Activated CD4-positive, alpha-beta T cell treated with anti-CD3 and anti-CD28 coated beads, Interleukin-2, amount 50 U/mL, for 1 hour (primary cell): ENCODE data around the gene C16orf46.

ENCODE experiments used
- DNase-seq: peaks from one replicate; pipeline ENCODE4 v3.0.0-alpha.2; 2020

C16orf46 gene

DNA sequence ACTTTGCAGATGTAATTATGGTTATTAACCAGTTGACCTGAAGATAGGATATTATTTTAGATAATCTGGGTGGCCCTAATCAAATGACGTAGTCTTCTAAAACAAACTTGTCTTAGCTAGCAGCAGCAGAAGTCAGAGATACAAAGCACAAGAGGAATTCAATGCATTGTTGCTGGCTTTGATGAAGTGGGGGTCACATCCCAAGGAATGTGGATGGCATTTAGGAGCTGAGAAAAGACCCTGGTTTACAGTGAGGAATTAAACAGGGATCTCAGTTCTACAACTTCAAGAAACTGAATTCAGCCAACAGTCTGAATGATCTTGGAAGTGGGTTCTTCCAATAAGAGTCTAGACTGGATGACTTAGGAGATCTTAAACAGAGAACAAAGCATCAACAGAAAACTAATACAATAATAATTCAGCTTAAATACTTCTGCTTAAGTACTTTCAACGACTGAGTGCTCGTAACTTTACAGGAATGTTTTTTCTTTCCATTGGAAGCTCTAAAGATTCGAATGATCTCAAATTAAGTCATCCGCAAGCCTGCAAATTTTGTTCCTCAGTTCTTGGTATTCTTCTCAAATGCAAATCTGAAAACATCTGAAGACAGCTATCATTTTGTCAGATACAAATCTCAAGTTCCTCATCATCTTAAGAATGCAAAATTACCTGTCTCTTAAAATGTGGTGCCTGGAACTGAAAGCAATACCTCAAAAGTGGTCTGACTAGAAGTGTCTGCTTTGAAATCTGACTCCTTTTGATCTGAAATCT, 3.3 kb downstream of the C16orf46 start:
- no peak for DNase-seq

DNA sequence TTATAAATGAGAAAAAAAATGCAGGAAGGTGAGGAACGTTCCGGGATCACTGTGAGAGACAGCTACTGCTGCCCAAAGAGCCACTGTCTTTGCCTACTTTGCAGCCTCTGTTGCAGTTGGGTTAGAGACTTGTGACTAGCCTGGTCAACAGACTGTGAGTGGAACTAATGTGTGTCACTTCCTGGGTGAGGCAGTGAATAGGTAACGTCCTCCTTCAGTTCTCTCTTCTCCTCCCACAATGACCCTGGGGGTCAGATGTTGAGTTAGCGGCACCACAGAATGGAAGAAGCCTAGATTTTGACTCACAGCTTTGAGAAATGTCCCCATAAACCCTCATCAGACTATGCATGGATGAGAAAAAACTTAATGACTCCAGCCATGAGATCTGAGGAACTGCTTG, 5.2 kb downstream of the C16orf46 start:
- DNase-seq, result no peak

DNA sequence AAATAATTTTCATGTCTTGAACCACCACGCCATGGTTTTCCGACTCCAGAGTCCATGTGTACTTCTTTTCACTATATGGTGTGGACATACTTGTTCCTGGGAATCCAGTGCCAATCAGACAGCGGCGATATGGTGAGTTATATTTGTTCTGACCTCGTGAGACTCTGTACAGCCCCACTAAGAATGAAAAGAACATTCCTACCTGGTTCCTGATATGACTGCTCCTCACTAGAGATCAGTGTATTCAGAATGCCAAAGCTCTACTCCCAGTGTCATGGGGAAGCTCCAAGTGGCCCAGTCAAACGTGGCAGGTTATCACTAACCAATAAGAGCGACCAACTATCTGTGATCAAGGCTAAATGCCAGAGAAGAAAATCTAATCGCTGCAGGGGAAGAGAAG, 6.1 kb downstream of the C16orf46 start:
- no peak for DNase-seq

DNA sequence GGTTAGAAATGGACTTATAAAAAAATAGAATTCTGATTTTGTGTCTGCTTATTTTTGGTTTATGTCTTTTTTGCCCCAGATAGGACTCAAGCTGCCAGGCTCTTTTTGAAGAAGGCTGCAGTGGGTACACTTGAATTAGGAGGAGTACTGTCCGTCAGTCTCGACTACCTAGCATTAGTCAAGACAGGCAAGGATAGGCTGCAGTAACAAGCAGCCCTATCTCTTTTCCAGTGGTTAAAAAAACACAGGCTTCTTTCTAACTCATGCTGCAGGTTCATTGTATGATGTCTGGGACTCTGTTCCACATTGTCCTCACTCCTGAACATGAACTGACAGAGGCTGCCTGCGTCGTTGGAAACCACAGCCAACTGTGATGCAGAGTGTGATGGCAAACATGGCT, 8.0 kb downstream of the C16orf46 start:
- no peak for DNase-seq

DNA sequence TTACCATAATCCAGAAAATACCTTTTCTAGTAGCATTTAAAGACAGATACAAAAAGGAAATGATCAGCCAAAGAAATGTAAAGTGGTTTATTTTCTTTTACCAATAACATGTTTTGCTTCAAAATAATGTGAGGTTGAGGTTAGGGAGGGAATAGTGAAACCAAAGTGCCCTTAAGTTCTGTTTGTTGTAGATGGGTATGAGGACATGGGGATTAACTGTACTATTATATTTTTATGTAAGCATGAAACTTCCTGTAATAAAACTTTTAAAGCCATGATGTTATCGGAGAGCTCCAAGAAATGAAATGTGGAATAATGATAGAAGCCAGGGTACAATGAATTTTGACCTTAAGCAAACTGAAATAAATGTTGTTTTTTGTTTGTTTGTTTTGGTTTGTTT, 9.9 kb downstream of the C16orf46 start:
- DNase-seq, result no peak

DNA sequence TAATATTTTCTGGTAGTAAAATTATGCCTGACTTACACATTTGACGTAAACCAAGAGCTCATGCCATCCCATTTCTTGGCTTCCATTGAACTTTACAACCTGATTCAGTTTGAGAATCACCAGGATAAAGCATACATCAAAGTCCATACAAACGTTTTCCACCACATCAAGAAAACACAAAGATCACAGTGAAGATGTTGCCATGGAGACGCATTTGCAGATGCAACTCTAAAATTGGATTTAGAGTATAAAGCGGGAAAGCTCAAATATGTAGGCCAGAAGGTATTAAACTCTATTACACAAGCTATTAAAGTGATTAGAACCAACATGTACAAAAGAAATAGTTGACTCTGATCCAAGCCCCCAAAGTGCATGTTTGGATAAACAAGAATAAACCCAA, 10.4 kb downstream of the C16orf46 start:
- DNase-seq, result no peak

DNA sequence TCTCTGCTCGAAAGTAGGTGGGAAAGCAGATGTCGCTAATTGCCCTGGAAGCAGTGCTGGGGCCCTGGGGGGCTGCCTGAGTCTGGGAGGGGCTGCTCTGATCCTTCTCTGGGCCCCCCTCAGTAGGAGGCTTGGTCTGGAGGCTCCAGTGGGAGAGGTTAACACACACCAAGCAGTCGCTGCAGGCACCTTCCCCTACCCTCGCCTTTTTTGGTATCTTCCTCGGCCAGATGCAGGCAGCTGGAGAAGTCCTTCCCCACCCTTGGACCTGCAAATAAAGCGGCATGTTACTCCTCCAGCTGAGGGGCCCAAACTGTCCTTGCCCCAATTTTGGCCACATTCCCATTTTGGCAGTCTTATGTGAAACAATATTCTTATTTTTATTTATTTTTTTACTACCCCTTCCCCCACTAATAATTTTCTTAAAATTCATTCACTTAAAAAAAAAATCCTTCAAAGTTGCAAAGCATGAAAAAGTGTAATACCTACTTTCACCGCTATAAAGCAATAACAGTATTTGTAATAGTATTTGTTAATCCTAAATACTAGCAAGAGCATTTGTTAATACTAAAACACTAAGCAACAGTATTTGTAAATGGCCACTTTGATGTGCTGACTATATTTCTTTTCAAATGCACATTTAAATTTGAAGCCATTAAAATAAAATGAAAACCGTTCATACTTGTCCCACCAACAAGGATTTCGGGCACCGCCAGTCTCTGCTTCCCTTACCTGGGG, 15.0 kb downstream of the C16orf46 start:
- DNase-seq, result no peak

DNA sequence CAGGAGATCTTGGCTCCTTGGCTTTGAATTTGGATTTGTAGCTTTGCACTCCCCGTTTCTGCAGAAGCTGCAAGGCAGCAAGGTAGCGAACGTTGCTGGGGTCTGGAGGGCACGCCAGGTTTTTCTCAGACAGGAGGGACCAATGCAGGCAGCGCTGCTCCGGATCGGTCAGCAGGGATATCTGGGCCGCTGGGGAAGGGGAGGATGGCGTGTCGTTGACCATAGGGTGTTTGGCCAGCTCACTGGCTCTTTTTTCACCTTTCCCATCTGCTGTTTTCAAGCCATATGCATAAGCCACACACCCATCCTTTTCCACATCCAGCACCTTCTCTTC, 15.8 kb downstream of the C16orf46 start:
- no peak for DNase-seq

DNA sequence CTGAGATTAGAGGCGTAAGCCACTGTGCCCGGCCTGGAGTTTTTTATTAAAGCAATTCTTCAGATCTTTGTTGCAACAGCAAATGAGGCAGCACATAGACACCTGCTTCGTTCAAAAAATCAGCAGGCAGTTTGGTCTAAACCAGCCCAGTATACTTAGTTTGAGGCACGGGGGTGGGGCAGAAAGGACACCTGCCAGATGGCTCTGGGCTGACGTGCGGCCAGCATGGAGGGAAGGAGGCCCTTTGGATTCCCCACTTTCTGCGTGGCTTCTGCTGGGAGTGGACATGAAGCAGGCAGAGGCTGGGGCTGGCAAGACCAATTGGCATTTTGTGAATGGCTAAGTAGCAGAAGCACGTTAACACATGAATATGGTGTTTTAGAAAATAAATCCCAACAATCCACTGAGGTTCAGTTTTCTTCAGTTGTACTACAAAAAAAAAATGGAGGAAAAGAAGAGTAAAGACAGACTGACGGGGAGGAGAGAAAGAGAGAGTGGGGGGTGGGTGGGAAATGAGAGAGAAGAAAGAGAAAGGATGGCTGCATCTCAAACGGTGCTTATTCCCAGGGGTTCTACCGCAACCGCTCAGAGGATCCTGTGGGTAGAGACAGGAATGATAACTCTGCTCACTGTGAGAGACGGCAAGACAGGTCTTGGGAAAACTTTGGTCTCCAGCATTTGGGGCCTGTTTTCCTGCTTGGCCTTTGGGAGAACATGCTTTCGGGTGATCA, 16.3 kb downstream of the C16orf46 start:
- no peak for DNase-seq

DNA sequence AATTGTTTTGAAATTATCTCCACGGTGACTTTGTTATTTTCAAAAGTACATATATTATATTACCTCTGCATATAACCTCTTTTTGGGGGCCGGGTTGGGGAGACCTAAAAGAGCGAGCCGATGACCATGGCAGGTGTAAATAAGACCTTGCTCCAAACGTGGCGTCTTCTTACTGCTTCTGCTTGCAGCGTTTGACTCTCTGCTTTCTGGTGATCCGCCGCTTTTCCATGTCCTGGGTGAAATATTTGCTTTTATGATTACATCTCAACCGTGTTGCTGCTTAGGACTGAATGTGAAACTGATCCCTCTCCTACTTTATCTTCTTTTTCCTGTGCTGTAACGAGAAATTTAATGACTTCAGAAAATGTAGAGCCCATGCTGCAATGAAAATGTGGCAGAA, 23.3 kb downstream of the C16orf46 start:
- no peak for DNase-seq

DNA sequence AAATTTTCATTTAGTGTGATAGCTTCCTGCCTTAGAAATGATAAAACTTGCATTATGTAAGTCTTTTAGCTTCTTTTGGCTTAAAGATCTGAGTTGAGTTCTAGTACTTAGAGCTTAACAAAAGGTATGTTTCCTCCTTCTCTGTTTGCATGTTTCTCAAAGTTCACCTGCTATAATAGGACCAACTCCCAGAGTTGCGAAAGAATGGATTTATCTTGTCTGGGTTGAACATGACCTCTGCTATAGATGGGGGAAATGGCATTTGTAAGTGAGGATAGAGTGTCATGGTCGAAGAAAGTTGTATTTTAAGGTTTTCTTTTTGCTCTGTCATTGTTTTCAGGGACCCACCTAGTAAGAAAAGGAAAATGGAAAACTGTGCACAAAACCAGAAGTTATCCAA, 34.2 kb downstream of the C16orf46 start:
- DNase-seq, result no peak

DNA sequence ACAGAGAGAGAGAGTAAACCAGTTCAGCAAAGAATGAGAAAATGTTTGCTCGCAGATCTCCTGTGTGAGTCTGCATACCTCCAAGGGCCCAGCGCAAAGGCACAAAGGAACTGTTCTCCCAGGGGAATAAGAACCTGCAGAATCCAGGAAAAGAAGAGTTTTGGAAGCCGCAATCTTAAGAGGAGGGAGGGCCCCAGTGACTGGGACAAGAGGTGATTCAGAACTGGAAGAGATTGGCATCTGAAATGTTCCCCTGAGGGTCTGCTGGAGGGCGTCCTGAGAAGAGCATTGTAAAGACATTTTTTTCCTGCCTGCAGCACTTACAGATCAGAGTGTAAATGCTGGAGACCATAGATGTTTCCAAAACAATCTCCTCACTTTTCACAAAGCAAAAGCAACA, 35.3 kb downstream of the C16orf46 start:
- no peak for DNase-seq

DNA sequence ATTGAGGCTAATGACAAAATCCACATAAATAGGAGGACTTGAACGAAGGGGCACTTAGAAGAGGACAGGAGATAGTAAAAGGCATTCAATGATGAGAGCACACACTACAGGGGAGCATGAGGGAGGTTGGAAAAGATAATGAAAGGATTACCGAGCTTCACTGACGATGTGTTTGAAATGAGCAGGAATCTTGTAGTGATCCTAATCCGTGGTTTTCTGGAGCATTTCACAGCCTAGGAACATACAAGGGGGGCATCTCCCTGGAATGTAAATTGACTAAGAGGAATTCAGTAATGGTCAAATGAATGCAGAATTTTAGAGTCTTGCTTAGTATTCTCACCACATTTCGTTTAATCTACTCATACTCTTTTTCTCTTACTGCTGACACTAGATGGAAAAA, 36.2 kb downstream of the C16orf46 start:
- DNase-seq, result no peak

DNA sequence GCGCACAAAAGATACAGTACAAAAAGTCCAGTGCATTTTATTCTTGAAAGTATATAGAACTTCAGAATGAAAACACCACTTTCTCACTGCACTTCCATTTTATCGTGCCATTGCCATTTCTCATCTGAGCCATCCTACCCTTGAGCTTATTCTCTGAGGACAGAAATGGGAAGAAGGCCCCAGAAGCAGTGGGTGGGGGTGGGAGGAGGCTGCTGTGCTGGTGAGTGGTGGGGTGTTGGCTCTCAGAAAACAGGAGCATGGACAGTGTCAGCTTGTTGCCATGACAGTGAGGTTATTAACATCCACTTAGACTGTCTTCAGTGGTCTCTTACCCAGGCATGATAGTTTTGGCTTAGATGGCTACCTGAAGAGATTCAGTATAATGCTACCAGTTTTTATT, 36.9 kb downstream of the C16orf46 start:
- no peak for DNase-seq

DNA sequence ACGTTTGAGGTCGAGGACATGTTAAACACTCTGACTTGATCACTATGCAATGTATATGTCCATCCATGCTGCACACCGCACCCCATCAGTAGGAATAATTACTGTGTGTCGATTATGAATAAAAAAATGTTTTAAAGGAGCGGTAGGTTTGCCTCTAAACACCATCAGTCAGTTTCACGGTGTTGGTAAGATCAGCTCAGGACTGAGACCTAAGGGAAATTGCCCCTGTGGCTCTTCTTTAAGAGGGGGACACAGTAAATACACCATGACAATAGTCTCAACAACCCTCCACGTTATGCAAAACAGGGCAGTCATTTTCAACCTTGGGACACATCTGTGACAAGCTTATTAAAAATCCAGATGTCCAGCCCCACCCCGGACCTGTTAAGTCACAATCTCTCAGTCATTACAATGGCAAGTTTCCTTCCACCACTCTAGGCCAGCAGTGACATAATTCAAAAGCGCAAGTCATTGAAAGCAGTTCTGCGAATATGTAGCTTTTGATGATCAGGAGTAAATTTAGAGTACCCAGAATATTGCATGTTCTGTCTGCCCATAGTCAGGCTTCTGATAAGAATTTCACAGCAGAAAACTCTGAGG, 40.2 kb downstream of the C16orf46 start:
- no peak for DNase-seq

DNA sequence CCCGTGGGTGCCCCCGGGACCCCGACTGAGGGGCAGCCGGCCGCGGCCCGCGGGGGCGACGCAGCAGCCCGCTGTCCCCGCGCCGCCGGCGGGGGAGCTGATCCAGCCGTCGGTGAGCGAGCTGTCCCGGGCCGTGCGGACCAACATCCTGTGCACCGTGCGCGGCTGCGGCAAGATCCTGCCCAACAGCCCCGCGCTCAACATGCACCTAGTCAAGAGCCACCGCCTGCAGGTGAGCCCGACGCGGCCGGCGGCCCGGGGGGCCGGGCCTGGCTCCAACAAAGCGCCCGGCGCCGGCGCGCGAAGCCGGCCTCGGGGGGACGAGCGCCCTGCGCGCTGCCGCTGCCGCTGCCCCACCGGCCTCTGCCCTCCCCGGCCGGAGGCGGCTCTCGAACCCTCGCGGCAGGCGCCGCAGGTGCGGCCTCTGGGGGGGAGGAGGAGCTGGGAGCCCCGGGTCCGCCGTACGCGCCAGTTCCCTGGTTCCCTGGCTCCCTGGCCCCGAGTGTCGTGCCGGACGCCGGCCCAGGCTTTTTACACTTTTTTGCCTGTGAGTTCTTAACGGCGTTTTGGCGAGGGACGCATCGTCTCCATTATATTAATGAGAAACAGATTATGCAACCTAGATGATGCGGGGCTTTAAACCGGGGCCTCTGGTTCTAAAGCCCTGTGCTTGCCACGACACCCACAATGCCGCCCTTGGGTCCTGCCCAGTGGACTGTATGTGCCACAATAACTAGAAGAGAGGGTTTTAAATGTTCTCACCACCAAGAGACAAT, 40.9 kb downstream of the C16orf46 start:
- DNase-seq, result peak; percentile 41

DNA sequence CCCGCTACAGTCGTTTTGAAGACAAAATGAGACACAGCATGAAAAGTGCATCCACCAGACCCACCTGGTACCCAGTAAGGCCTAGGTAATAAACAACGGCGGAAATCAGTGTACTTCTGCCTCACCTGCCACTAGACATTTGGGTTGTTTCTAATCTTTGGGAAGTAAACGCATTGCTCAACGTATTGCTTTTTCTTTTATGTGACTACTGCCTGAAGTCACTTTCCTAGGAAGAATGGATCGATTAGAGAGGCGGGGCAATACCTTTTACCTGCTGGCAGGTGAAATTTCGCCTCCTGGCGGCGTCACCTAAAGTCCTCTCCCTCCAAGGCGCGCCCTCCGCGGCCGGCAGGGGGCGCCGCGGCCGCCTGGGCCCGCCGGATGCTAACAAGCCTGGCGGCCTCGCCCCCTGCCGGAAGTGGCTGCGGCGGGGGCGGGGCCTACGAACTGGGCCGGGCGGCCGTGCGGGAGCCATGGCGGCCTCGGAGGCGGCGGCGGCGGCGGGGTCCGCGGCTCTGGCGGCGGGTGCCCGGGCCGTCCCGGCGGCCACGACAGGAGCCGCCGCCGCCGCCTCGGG, 41.6 kb downstream of the C16orf46 start, which contains the start of gene ATMIN:
Gene ATMIN (plus strand): TSS at position 445 of the 577 bp plus-strand sequence. CDS start 29 bp downstream, at position 474.
- peak; percentile 87 for DNase-seq

DNA sequence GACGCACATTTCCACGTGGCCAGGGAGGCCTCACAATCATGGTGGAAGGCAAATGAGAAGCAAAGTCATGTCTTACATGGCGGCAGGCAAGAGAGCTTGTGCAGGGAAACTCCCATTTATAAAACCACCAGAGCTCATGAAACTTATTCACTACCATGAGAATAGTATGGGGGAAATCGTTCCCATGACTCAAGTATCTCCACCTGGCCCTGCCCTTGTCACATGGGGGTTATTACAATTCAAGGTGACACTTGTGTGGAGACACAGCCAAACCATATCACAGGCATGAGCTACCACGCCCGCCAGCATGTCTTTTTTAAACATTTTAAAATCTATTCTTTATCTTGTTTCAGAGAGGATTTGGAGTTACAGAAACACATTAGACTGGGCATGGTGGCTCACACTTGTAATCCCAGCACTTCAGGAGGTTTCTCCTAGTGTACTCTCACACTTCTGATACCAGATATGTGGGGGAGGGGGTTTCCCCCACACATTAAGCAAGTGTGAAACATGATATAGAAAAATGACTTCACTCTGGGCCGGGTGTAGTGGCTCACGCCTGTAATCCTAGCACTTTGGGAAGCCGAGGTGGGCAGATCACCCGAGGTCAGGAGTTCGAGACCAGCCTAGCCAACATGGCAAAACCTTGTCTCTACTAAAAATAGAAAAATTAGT, 47.0 kb downstream of the C16orf46 start:
- DNase-seq, result no peak

DNA sequence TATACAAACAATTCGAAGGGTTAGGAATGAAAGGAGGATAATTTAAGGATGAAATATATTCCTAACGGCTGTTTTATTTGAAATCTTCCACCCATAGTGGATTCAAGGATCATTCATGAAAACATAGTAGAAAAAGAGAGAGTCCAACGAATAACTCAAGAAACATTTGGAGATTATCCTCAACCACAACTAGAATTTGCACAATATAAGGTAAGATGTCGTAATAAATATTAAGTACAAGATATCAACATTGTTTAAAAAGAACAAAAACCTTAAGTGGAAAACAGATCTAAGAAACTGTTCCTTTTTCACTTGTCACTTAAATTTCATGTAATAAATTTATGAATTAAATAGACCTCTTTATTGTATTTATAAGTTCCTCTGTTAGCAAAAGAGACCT, 50.6 kb downstream of the C16orf46 start:
- no peak for DNase-seq

DNA sequence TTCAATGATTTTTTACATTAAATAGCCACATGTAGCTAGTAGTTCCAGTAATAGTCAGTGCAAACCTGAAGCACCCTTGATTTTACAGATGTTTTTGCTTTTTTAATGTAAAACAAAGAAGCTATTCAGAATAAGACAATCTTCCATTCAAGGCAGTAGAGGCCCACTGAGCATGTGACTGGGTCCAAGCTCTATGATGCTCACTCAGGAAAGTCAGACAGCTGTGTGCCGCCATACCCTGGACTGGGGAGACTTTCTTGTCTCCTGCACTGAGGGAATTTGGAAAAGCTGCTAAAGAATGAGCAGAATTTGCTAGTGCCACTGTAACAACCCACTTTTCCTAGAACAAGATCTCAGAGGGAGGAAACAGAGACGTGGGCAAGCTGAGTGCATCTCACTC, 58.5 kb downstream of the C16orf46 start:
- DNase-seq, result no peak

DNA sequence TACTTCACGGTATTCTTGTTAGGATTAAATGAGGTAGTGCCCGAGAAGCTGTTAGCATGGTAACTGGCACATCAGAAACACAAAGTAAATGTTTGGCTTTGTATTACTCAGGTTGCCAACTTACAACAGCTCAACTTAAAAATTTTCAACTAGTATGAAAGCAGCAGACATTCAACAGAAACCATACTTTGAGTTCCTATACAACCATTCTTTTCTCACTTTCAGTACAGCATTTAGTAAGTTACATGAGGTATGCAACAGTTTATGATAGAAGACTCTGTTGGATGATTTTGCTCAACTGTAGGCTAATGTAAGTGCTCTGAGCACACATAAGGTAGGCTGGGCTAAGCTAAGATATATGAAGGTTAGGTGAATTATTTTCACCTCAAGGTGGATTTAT, 62.4 kb downstream of the C16orf46 start:
- no peak for DNase-seq

DNA sequence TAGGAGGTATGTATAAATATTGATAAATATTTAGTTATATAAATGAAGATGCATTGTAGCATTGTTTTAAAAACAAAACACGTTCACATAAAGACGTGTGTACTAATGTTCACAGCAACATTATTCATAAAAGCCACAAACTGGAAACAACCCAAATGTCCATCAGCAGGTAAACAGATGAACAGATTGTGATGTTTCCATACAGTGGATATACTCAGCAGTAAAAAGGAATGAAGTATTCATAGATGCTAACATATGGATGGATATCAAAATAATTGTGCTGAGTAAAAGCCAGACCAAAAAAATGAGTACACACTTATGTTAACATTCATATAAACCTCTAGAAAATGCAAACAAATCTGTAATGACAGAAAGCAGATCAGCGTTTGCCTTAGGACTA, 64.1 kb downstream of the C16orf46 start:
- DNase-seq, result no peak
